ENCODE data around the gene SCARB1. TPM values are rescaled to one million over a fixed set of nuclear protein-coding genes. Genes with fewer than 3 reads are reported as not detected.

SCARB1 gene
- total and polyA plus RNA-seq, 2 donors (not counting 3 experiments of a cell fraction or from before 2014, with no cell fraction given) = 125 to 141 TPM

GRCh38 chr12:124854637-124855184 is 9.0 kb downstream of the SCARB1 start:
- Histone ChIP-seq H3K9ac (replicated peaks; ENCODE audit: extremely low read depth, insufficient read depth, low read length) (no peak overlapping the region), H3K9me1 (replicated peaks; ENCODE audit: control insufficient read depth, extremely low read depth, insufficient read depth, low read length) (no peaks in the 10 kb centered on the region), H3K36me3 (ENCODE audit: control insufficient read depth in 2 of 2, extremely low read depth in 1 of 2, insufficient read depth in 2 of 2, low read length in 2 of 2) (no peaks in the 10 kb centered on the region), H2AFZ (ENCODE audit: low read depth, low read length) (no peak overlapping the region), H3K4me2 (ENCODE audit: insufficient read depth, low read length) (no peak overlapping the region), H3K4me1 (ENCODE audit: control insufficient read depth, extremely low read depth, insufficient read depth, low read length) (peaks cover 2% of the 10 kb centered on the region), H3K79me2 (ENCODE audit: control insufficient read depth, insufficient read depth, low read length) (peaks cover 63% of the 10 kb centered on the region), H4K20me1 (replicated peaks; ENCODE audit: control insufficient read depth, extremely low read depth, insufficient read depth, low read length) (no peaks in the 10 kb centered on the region), H3K9me3 (replicated peaks; ENCODE audit: control insufficient read depth, insufficient read depth, low read length) (no peaks in the 10 kb centered on the region), H3K27me3 (ENCODE audit: control insufficient read depth in 2 of 2, insufficient read depth in 2 of 2, low read length in 2 of 2) (no peaks in the 10 kb centered on the region), H3K4me3 (replicated peaks in 1 of 3; ENCODE audit: insufficient read depth in 1 of 3, low read depth in 1 of 3, low read length in 3 of 3) (no peak overlapping the region), H3K27ac (ENCODE audit: insufficient read depth, low read depth, low read length) (no peak overlapping the region)
- BruUV-seq (replicated peaks) = no TSS peak
- FAIRE-seq = no peak
- ChIA-PET CTCF (interaction anchor here (1.9 kb wide), 1 partner anchor 52 kb away, joined by 6 read pairs; no protein-coding TSS in a partner anchor), POLR2A (no interaction called here)
- dilution Hi-C loops (cut with MboI; ENCODE audit: extremely low pct_ligation_motif_present, low sequenced_read_pairs) = no loop called here
- intact Hi-C loops (cut with micrococcal nuclease) = no loop called here
- DNase-seq (ENCODE audit: low read depth, low spot score) = no peak
- TF ChIP-seq CTCF (IDR thresholded peaks at IDR 0.05; ENCODE audit: extremely low read depth in 1 of 2, insufficient read depth in 1 of 2, low read depth in 1 of 2, low read length in 2 of 2) = peak in 1 of 2 donors; percentile 16
- TF ChIP-seq MYC (IDR thresholded peaks at IDR 0.05; ENCODE audit: low read depth, low read length) = no peak

GRCh38 chr12:124853781-124854636 is 9.7 kb downstream of the SCARB1 start:
- Histone ChIP-seq H3K36me3 (ENCODE audit: control insufficient read depth in 2 of 2, extremely low read depth in 1 of 2, insufficient read depth in 2 of 2, low read length in 2 of 2) (no peaks in the 10 kb centered on the region), H3K4me1 (ENCODE audit: control insufficient read depth, extremely low read depth, insufficient read depth, low read length) (peaks cover 2% of the 10 kb centered on the region), H3K27ac (ENCODE audit: insufficient read depth, low read depth, low read length) (no peak overlapping the region), H2AFZ (ENCODE audit: low read depth, low read length) (no peak overlapping the region), H3K4me2 (ENCODE audit: insufficient read depth, low read length) (no peak overlapping the region), H4K20me1 (replicated peaks; ENCODE audit: control insufficient read depth, extremely low read depth, insufficient read depth, low read length) (no peaks in the 10 kb centered on the region), H3K4me3 (replicated peaks in 1 of 3; ENCODE audit: insufficient read depth in 1 of 3, low read depth in 1 of 3, low read length in 3 of 3) (no peak overlapping the region), H3K9me3 (replicated peaks; ENCODE audit: control insufficient read depth, insufficient read depth, low read length) (no peaks in the 10 kb centered on the region), H3K9me1 (replicated peaks; ENCODE audit: control insufficient read depth, extremely low read depth, insufficient read depth, low read length) (no peaks in the 10 kb centered on the region), H3K79me2 (ENCODE audit: control insufficient read depth, insufficient read depth, low read length) (peaks cover 65% of the 10 kb centered on the region), H3K9ac (replicated peaks; ENCODE audit: extremely low read depth, insufficient read depth, low read length) (no peak overlapping the region), H3K27me3 (ENCODE audit: control insufficient read depth in 2 of 2, insufficient read depth in 2 of 2, low read length in 2 of 2) (no peaks in the 10 kb centered on the region)
- intact Hi-C loops (cut with micrococcal nuclease) (no loop called here), dilution Hi-C loops (cut with MboI; ENCODE audit: extremely low pct_ligation_motif_present, low sequenced_read_pairs) (no loop called here)
- BruUV-seq (replicated peaks) = no TSS peak
- no peak for FAIRE-seq
- POLR2A ChIA-PET = no interaction called here
- no peak for DNase-seq (ENCODE audit: low read depth, low spot score)
- TF ChIP-seq EZH2 (IDR thresholded peaks at IDR 0.05; ENCODE audit: borderline replicate concordance, low read depth, low read length, severe bottlenecking) = no peak
- no peak for TF ChIP-seq JUN (IDR thresholded peaks at IDR 0.05; ENCODE audit: borderline replicate concordance, insufficient read depth, insufficient read length, low read depth)
- TF ChIP-seq CTCF (IDR thresholded peaks at IDR 0.05; ENCODE audit: extremely low read depth in 1 of 2, insufficient read depth in 1 of 2, low read depth in 1 of 2, low read length in 2 of 2) = no peak
- no peak for TF ChIP-seq POLR2A (IDR thresholded peaks at IDR 0.05; ENCODE audit: low read depth, low read length)
- TF ChIP-seq POLR2AphosphoS5 (IDR thresholded peaks at IDR 0.05; ENCODE audit: insufficient read depth, low read depth, low read length) = no peak
- no peak for TF ChIP-seq MYC (IDR thresholded peaks at IDR 0.05; ENCODE audit: low read depth, low read length)
- TF ChIP-seq GATA2 (IDR thresholded peaks at IDR 0.05; ENCODE audit: insufficient read depth, insufficient read length, low read depth, low read length) = no peak
- no peak for TF ChIP-seq FOS (IDR thresholded peaks at IDR 0.05; ENCODE audit: borderline replicate concordance, insufficient read depth, low read length)
- no peak for TF ChIP-seq MAX (IDR thresholded peaks at IDR 0.05; ENCODE audit: insufficient read depth, insufficient read length)
- CTCF ChIA-PET = interaction anchor here (1.9 kb wide), 1 partner anchor 53 kb away, joined by 6 read pairs; no protein-coding TSS in a partner anchor
